Osteoblast (primary cell): ENCODE measurements around the gene ACACA. TPM values are rescaled to one million over a fixed set of nuclear protein-coding genes. Genes with fewer than 3 reads are reported as not detected.

Experiments used
- DNase-seq: peaks from one replicate; pipeline ENCODE4 v3.0.0; 2011; ENCODE audit warnings: low spot score, mixed read lengths; ENCODE audit not compliant: insufficient read length; ENCODE audit errors: missing footprints
- H2AFZ ChIP-seq: 2 replicates; pipeline ENCODE4 v1.6.0; 2011; ENCODE audit warnings: mild to moderate bottlenecking, low read length
- H3K27ac ChIP-seq: 2 replicates; pipeline ENCODE4 v1.5.1; 2011; ENCODE audit warnings: mild to moderate bottlenecking, low read depth, low read length, moderate library complexity
- H3K27me3 ChIP-seq: 2 replicates; pipeline ENCODE4 v1.6.0; 2012; ENCODE audit warnings: mild to moderate bottlenecking, control low read depth, inconsistent platforms, low read length, moderate library complexity; ENCODE audit not compliant: insufficient read depth
- H3K36me3 ChIP-seq: 2 replicates; pipeline ENCODE4 v1.5.1; 2011; ENCODE audit warnings: mild to moderate bottlenecking, low read length, control low read depth, moderate library complexity; ENCODE audit not compliant: insufficient read depth
- H3K4me1 ChIP-seq: 2 replicates; pipeline ENCODE4 v1.5.1; 2011; ENCODE audit warnings: mild to moderate bottlenecking, low read length, control low read depth, moderate library complexity; ENCODE audit not compliant: insufficient read depth
- H3K4me2 ChIP-seq: 2 replicates; pipeline ENCODE4 v1.6.0; 2011; ENCODE audit warnings: mild to moderate bottlenecking, low read length; ENCODE audit not compliant: insufficient read depth
- H3K4me3 ChIP-seq: fragments of 200-600 bp; sonication (generic); 3 replicates; pipeline ENCODE4 v1.5.1; 2012; ENCODE audit warnings: mild to moderate bottlenecking, low read length, inconsistent platforms; ENCODE audit not compliant: insufficient read depth
- H3K79me2 ChIP-seq: 2 replicates; pipeline ENCODE4 v1.6.0; 2012; ENCODE audit warnings: mild to moderate bottlenecking, low read length, control low read depth, inconsistent platforms; ENCODE audit not compliant: insufficient read depth
- H3K9me3 ChIP-seq: 2 replicates; pipeline ENCODE4 v1.5.1; 2011; ENCODE audit warnings: low read depth, low read length, control low read depth
- H4K20me1 ChIP-seq: 2 replicates; pipeline ENCODE4 v1.6.0; 2012; ENCODE audit warnings: mild to moderate bottlenecking, low read length, control low read depth; ENCODE audit not compliant: insufficient read depth
- total RNA-seq: library from RNA; depleted of rRNA; stranded (reverse); fragments of >200 nt; gene quantifications from 2 replicates; pipeline ENCODE4 v1.2.3, GENCODE V29; 2012
- TF ChIP-seq, protein P1 (sequence below): IDR thresholded peaks from 2 replicates; pipeline ENCODE4 v1.5.1; 2011; ENCODE audit warnings: mild to moderate bottlenecking, low read depth, low read length, moderate library complexity; ENCODE audit errors: extremely low read depth

Gene ACACA
- total RNA-seq, 1 donor: 78.9 TPM

- Histone ChIP-seq H3K79me2 (no peaks in the 10 kb centered on the region), H3K4me2 (no peak overlapping the region), H3K4me3 (no peak overlapping the region), H2AFZ (no peak overlapping the region), H3K4me1 (peaks cover 6% of the 10 kb centered on the region), H3K27ac (no peak overlapping the region), H3K27me3 (no peaks in the 10 kb centered on the region), H3K36me3 (peaks cover 42% of the 10 kb centered on the region), H3K9me3 (no peaks in the 10 kb centered on the region), H4K20me1 (peaks cover 10% of the 10 kb centered on the region)
- DNase-seq: no peak
- TF ChIP-seq, protein P1, sequence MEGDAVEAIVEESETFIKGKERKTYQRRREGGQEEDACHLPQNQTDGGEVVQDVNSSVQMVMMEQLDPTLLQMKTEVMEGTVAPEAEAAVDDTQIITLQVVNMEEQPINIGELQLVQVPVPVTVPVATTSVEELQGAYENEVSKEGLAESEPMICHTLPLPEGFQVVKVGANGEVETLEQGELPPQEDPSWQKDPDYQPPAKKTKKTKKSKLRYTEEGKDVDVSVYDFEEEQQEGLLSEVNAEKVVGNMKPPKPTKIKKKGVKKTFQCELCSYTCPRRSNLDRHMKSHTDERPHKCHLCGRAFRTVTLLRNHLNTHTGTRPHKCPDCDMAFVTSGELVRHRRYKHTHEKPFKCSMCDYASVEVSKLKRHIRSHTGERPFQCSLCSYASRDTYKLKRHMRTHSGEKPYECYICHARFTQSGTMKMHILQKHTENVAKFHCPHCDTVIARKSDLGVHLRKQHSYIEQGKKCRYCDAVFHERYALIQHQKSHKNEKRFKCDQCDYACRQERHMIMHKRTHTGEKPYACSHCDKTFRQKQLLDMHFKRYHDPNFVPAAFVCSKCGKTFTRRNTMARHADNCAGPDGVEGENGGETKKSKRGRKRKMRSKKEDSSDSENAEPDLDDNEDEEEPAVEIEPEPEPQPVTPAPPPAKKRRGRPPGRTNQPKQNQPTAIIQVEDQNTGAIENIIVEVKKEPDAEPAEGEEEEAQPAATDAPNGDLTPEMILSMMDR: no peak
Observed at GRCh38 chr17:37109106-37109505, 297.5 kb downstream of the ACACA start.

- peaks cover 6% of the 10 kb centered on the region for H3K4me1 ChIP-seq
- H3K36me3 ChIP-seq: peaks cover 47% of the 10 kb centered on the region
- peak; percentile 56 for DNase-seq
- no peaks in the 10 kb centered on the region for H3K9me3 ChIP-seq
- TF ChIP-seq, protein P1: no peak
- H3K27ac ChIP-seq: no peak overlapping the region
- H4K20me1 ChIP-seq: peaks cover 10% of the 10 kb centered on the region
- no peak overlapping the region for H2AFZ ChIP-seq
- no peaks in the 10 kb centered on the region for H3K79me2 ChIP-seq
- H3K4me3 ChIP-seq: no peak overlapping the region
- H3K4me2 ChIP-seq: no peak overlapping the region
- H3K27me3 ChIP-seq: no peaks in the 10 kb centered on the region
Observed at GRCh38 chr17:37107406-37108083, 299.1 kb downstream of the ACACA start.

GRCh38 chr17:37106049-37106448 is 300.6 kb downstream of the ACACA start:
- H3K36me3 ChIP-seq: peaks cover 38% of the 10 kb centered on the region
- TF ChIP-seq, protein P1: no peak
- no peak overlapping the region for H3K4me3 ChIP-seq

DNA sequence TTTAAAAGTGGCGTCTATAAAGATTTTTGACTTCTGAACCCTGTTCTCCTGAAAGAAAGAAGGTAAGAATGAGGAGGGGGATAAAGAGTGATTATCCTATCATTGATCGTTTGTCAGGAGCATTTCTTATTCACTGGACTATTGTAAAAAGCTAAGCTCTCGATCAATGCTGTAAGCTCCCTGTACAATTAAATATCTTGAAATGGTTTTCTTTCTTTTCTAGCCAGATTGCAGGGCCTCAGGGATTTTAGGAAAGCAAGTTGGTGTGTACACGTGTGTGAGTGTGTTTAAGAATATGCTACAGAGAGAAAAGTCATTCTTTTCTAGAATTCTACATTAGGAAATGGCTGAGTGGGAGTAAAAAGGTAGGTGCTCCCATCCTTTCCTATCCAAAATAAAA is 303.4 kb downstream of the ACACA start:
- H3K4me1 ChIP-seq: peaks cover 6% of the 10 kb centered on the region
- H3K27me3 ChIP-seq: no peaks in the 10 kb centered on the region
- DNase-seq: no peak
- no peak overlapping the region for H2AFZ ChIP-seq
- H4K20me1 ChIP-seq: peaks cover 10% of the 10 kb centered on the region
- H3K4me2 ChIP-seq: no peak overlapping the region
- H3K27ac ChIP-seq: no peak overlapping the region
- H3K36me3 ChIP-seq: peaks cover 20% of the 10 kb centered on the region
- TF ChIP-seq, protein P1: no peak
- no peaks in the 10 kb centered on the region for H3K9me3 ChIP-seq
- no peak overlapping the region for H3K4me3 ChIP-seq
- no peaks in the 10 kb centered on the region for H3K79me2 ChIP-seq

More at GRCh38 chr17:37106049-37106448, 300.6 kb downstream of the ACACA start:
- Histone ChIP-seq H3K9me3 (no peaks in the 10 kb centered on the region), H3K27me3 (no peaks in the 10 kb centered on the region), H2AFZ (no peak overlapping the region), H3K4me2 (no peak overlapping the region), H3K27ac (no peak overlapping the region), H3K79me2 (no peaks in the 10 kb centered on the region), H3K4me1 (peaks cover 6% of the 10 kb centered on the region), H4K20me1 (peaks cover 10% of the 10 kb centered on the region)
- DNase-seq: no peak
